Suppressor macrophage (primary cell): ENCODE data around the gene ZNF592.
"Not testable (repeated sequence)": the region's sequence is repeated elsewhere in the genome, so short reads cannot be mapped to it uniquely, and the experiment has no call there.

ENCODE experiments used
- DNase-seq, 4 experiments: peaks; one replicate each; pipeline ENCODE4 v3.0.0-alpha.2; 2020 to 2022

ZNF592 gene

GRCh38 chr15:84749111-84749991, 959 bp downstream of the ZNF592 start:
- DNase-seq, result peak; percentile 52 to 71 (median 64)

- peak; percentile 33 to 66 (median 61) for DNase-seq
These were observed 2.2 kb downstream of the ZNF592 start for GRCh38 chr15:84750583-84751092.

GRCh38 chr15:84751721-84752120, 3.3 kb downstream of the ZNF592 start:
- DNase-seq, result not testable (repeated sequence)

- no peak for DNase-seq
These were observed 3.8 kb downstream of the ZNF592 start for GRCh38 chr15:84752195-84752594.

- DNase-seq, result no peak
These were observed 4.3 kb downstream of the ZNF592 start for GRCh38 chr15:84752700-84753099.

- DNase-seq, result not testable (repeated sequence)
These were observed 6.5 kb downstream of the ZNF592 start for GRCh38 chr15:84754889-84755288.

- no peak for DNase-seq
These were observed 7.5 kb downstream of the ZNF592 start for GRCh38 chr15:84755736-84756527.

GRCh38 chr15:84759018-84759417, 10.6 kb downstream of the ZNF592 start:
- DNase-seq, result no peak

- no peak for DNase-seq
These were observed 11.8 kb downstream of the ZNF592 start for GRCh38 chr15:84760219-84760618.

GRCh38 chr15:84761607-84762131, 13.3 kb downstream of the ZNF592 start:
- no peak for DNase-seq

GRCh38 chr15:84762840-84763572, 14.6 kb downstream of the ZNF592 start:
- DNase-seq, result no peak

GRCh38 chr15:84764585-84764984, 16.2 kb downstream of the ZNF592 start:
- DNase-seq, result no peak

- DNase-seq, result no peak
These were observed 16.6 kb downstream of the ZNF592 start for GRCh38 chr15:84764989-84765388.

- DNase-seq, result no peak
These were observed 17.3 kb downstream of the ZNF592 start for GRCh38 chr15:84765675-84766074.

GRCh38 chr15:84766461-84767035, 18.2 kb downstream of the ZNF592 start:
- DNase-seq, result no peak

- peak; percentile 26 to 52 (median 38) for DNase-seq
These were observed 23.6 kb downstream of the ZNF592 start for GRCh38 chr15:84772031-84772430.

- peak; percentile 13 to 58 (median 44) for DNase-seq
These were observed 24.1 kb downstream of the ZNF592 start for GRCh38 chr15:84772467-84772866.

- peak; percentile 65 to 84 (median 74) for DNase-seq
These were observed 25.3 kb downstream of the ZNF592 start for GRCh38 chr15:84773716-84774115.

GRCh38 chr15:84775867-84776449, 27.6 kb downstream of the ZNF592 start:
- DNase-seq, result no peak

GRCh38 chr15:84778194-84778593, 29.8 kb downstream of the ZNF592 start:
- no peak for DNase-seq

GRCh38 chr15:84780492-84780891, 32.1 kb downstream of the ZNF592 start:
- DNase-seq, result no peak

GRCh38 chr15:84781495-84781894, 33.1 kb downstream of the ZNF592 start:
- DNase-seq, result no peak
